ENCODE results near the gene TCEAL2.
"Not testable (repeated sequence)": the region's sequence is repeated elsewhere in the genome, so short reads cannot be mapped to it uniquely, and the experiment has no call there.

Gene TCEAL2

DNA sequence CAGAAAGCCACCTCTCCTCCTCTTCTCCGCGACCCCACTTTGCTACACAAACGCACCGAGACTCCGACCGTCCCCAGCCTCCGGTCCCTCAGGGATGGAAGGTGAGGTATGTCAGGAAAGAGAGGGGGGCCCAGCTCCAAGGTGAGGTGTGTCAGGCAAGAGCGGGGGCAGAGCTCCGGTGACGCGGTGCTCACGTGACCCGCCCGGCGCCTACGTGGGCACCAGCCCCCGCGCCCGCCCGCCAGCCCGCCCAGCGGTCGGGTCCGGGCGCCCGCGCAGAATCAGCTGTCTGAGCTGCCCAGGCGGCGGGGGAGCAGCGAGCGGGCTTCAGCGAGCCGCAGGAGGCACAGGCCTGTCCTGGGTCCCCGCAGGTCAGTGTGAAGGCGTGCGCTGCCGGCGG lies at the start of gene TCEAL2:
Gene TCEAL2, plus strand, starts transcription at position 244 of the 400 bp plus-strand sequence. CDS start 1,152 bp downstream, outside the sequence.
- H3K4me3 ChIP-seq (ENCODE audit: low read depth in 1 of 2, low read length in 1 of 2) = not testable (repeated sequence)

DNA sequence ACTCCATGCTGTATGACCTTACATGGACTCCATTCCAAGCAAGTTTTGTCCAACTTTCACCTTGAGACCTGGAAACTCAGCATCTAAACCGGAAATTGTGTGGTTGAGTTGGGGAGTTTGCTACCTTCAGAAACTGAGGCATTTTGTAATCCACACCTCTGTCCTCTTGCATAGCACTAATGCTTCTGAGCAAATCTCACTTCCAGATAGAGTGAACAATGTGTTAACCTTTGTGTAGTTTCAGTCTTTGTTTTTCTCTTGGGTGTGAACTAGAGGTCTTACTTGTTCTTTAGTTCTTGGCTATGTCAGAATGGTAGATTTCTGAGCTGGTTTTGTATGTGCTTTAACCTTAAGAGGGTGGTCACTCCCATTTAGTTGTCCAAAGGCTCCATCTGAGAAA lies 48.1 kb upstream of the TCEAL2 start:
- Histone ChIP-seq H3K27me3 (no peaks in the 10 kb centered on the region), H3K4me1 (ENCODE audit: control insufficient read depth in 1 of 2, insufficient read depth in 1 of 2, low read depth in 1 of 2, low read length in 1 of 2) (no peaks in the 10 kb centered on the region), H3K9me3 (no peaks in the 10 kb centered on the region), H3K36me3 (no peaks in the 10 kb centered on the region), H3K4me3 (ENCODE audit: low read depth in 1 of 2, low read length in 1 of 2) (no peak overlapping the region), H3K27ac (no peak overlapping the region)
- TF ChIP-seq CTCF (IDR thresholded peaks at IDR 0.05) = no peak

More for the DNA sequence above, at the start of gene TCEAL2:
- not testable (repeated sequence) for H3K36me3 ChIP-seq; H3K9me3 ChIP-seq; H3K4me1 ChIP-seq (ENCODE audit: control insufficient read depth in 1 of 2, insufficient read depth in 1 of 2, low read depth in 1 of 2, low read length in 1 of 2); H3K27ac ChIP-seq
- H3K27me3 ChIP-seq = peaks cover 62% of the 10 kb centered on the region

DNA sequence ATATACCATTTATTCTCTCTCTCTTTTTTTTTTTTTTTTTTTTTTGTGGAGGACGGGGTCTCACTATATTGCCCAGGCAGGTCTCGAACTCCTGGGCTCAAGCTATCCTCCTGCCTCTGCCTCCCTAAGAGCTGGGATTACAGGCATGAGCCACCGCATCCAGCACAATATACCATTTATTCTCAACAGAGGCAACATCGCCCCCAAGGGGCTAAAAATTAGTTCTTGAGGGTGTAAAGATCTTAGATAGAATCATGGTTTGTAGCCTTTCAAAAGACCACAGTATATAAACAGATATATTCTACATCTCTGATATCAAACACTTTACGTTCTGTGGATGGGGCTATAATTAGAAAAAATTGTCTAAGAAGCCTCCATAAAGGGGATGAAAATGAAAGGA lies 39.8 kb upstream of the TCEAL2 start:
- no peaks in the 10 kb centered on the region for H3K36me3 ChIP-seq
- no peaks in the 10 kb centered on the region for H3K4me1 ChIP-seq (ENCODE audit: control insufficient read depth in 1 of 2, insufficient read depth in 1 of 2, low read depth in 1 of 2, low read length in 1 of 2)
- no peak overlapping the region for H3K27ac ChIP-seq
- TF ChIP-seq CTCF (IDR thresholded peaks at IDR 0.05) = no peak
- no peaks in the 10 kb centered on the region for H3K9me3 ChIP-seq
- no peaks in the 10 kb centered on the region for H3K27me3 ChIP-seq
- no peak overlapping the region for H3K4me3 ChIP-seq (ENCODE audit: low read depth in 1 of 2, low read length in 1 of 2)

DNA sequence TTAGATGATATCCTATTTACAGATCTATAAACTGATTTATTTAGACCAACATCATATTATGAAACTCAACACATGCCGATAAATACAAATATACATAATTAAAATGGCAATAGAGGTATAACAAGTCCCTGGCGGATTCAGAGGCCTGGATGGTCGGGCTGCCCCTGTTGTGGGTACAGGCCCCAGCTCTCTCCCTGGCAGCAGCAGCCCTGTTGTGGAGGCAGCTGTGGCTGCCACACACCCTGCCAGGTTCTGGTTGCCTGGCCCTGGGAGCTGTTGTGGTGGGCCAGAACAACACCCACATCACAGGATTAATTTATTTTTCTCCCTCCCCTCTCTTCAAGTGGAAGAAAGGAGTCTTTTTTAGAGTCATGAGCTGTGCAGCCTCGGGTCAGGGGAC lies 12.1 kb upstream of the TCEAL2 start:
- Histone ChIP-seq H3K36me3 (no peaks in the 10 kb centered on the region), H3K9me3 (no peaks in the 10 kb centered on the region), H3K4me3 (ENCODE audit: low read depth in 1 of 2, low read length in 1 of 2) (no peak overlapping the region), H3K4me1 (ENCODE audit: control insufficient read depth in 1 of 2, insufficient read depth in 1 of 2, low read depth in 1 of 2, low read length in 1 of 2) (no peaks in the 10 kb centered on the region), H3K27ac (no peak overlapping the region), H3K27me3 (no peaks in the 10 kb centered on the region)
- TF ChIP-seq CTCF (IDR thresholded peaks at IDR 0.05) = no peak

GRCh38 chrX:102115748-102116147 lies 9.7 kb upstream of the TCEAL2 start:
- TF ChIP-seq CTCF (IDR thresholded peaks at IDR 0.05) = no peak
- H3K27ac ChIP-seq = no peak overlapping the region
- no peaks in the 10 kb centered on the region for H3K27me3 ChIP-seq
- no peaks in the 10 kb centered on the region for H3K36me3 ChIP-seq
- no peak overlapping the region for H3K4me3 ChIP-seq (ENCODE audit: low read depth in 1 of 2, low read length in 1 of 2)
- no peaks in the 10 kb centered on the region for H3K4me1 ChIP-seq (ENCODE audit: control insufficient read depth in 1 of 2, insufficient read depth in 1 of 2, low read depth in 1 of 2, low read length in 1 of 2)
- H3K9me3 ChIP-seq = no peaks in the 10 kb centered on the region

DNA sequence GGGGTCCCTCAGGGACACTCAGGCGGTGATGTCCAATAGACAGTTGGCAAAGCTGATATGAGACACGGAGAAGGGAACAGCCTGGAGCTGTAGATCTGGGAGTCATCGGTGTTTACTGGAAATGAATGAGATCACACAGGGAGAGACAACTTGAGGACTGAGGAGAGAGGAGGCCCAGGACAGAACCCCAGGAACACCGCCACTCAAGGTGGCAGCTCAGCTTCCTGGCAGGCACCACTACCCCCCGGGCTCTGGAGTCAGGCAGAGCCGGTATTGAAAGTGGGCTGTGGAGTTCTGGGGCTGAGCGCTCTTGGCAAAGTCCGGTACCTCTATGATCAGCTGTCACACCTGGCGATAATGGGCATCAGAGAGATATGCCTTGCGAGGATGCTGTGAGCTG lies 465 bp upstream of the TCEAL2 start:
- H3K27ac ChIP-seq; H3K36me3 ChIP-seq; H3K4me3 ChIP-seq (ENCODE audit: low read depth in 1 of 2, low read length in 1 of 2); H3K4me1 ChIP-seq (ENCODE audit: control insufficient read depth in 1 of 2, insufficient read depth in 1 of 2, low read depth in 1 of 2, low read length in 1 of 2); H3K9me3 ChIP-seq: not testable (repeated sequence)
- peaks cover 62% of the 10 kb centered on the region for H3K27me3 ChIP-seq

GRCh38 chrX:102126080-102126818 lies 770 bp downstream of the TCEAL2 start:
- H3K4me1 ChIP-seq (ENCODE audit: control insufficient read depth in 1 of 2, insufficient read depth in 1 of 2, low read depth in 1 of 2, low read length in 1 of 2); H3K9me3 ChIP-seq; H3K27ac ChIP-seq; H3K36me3 ChIP-seq; H3K4me3 ChIP-seq (ENCODE audit: low read depth in 1 of 2, low read length in 1 of 2): not testable (repeated sequence)
- H3K27me3 ChIP-seq = peaks cover 62% of the 10 kb centered on the region
